Measurements from ENCODE around the gene MAGIX.

MAGIX gene

DNA sequence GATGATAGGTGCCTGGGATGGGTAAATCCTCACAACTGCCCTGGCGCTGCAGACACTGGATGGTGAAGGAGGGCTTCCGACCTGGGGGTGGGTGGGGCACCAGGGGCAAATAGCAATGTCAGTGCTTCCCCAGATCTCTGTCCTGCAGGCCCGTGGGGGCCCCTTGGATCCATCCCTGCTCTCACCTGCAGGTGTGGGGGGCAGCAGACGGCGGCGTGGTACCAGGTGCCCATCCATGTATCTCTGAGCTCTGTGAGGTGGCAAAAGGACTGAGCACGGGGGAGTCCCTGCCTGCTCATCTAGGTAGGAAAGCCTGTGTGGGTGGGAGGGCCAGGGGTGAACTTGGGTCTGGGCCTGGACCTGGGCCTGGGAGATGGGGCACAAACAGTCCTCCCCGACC is 44.0 kb downstream of the MAGIX start:
- DNase-seq (ENCODE audit: low spot score): no peak

DNA sequence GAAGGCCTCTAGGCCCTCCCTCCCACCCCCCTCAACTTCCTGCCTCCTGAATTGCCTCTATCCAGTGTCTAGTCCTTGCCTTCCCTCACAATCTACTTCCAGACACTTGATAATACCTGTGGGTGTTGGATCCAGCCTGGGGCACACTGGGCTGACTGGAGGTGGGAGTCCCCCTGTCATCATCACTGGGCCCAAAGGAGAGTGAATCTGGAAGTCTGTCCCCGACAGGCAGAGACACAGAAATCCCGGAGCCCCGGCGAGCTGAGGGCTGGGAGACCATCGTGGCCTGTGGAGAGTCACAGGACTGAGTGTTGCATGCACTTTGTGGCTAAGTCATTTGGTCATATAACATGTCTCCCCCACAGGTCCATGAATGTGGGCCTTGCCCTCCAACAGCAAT is 45.8 kb downstream of the MAGIX start:
- no peak for DNase-seq (ENCODE audit: low spot score)

DNA sequence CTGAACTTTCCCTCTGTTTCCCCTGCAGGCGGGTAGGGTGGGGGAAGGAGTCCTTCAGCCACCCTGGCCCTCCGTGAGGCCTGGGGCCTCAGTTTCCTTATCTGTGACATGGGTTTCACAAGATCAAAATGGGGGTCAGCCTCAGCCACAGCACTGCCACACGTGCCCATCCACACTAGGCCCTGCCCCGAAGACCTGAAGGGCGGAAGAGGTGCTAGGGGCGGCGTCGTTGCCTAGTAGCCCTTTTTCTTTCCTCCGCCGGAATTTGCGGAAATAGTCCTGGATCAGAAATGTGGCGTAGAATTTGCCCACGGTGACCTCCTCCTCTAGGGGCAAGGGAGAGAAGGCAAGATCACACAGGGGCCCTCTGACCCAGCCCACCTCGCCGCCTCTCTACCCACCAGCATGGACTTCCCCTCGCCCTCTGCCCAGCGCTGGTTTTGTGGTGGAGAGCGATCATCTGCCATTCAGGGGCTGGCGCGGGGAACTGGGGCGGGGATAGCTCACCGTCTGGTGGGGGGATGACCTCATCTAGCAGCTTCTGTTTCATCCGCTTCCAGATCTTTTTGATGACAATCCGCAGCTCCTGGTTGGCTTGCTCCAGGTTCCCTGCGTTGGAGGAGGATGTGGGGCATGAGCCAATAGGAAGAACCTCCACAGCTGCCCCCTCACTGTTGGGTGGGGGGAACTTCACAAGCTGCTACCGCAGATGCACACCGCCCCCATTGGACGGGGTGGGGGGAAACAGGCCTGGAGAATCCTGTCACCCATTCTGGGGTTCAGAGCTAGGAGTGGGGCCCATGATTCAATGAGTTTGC is 47.1 kb downstream of the MAGIX start:
- DNase-seq (ENCODE audit: low spot score): no peak

DNA sequence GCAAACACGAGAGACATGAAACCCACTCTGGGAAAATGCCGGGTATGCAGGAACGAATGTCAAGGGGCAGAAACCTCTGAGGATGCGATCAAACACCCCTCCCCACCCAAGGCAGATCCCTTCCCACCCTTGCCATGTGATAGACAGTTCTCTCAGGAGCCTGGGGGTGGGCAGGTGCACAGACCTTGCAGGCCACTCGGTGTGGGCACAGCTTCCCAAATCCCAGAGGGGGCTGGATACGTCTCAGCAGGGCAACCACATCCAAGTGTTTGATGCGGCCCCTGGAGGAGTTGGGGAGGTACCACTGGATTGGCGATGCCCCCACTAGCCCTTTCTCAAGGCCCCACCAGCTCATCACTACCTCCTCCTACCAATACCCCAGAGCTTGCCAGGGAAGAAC is 47.8 kb downstream of the MAGIX start:
- DNase-seq (ENCODE audit: low spot score): no peak

DNA sequence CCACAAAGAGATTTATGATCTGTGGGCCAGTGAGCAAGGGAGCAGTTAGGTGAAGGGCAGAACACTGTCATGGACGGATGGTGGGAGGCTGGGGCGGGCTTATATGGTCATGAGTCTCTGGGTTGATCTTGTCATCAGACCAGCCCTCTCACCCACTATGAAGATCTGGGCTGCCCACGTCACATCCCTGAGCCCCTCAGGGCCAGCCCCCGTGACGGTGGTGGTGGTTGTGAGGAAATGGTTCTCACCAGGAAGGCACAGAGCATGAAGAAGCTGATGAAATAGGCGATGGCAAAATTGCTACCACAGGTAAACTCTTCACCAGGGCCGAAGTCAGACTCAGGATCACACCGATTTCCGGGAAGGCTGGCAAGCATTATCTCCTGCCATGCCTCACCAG is 48.5 kb downstream of the MAGIX start:
- no peak for DNase-seq (ENCODE audit: low spot score)

DNA sequence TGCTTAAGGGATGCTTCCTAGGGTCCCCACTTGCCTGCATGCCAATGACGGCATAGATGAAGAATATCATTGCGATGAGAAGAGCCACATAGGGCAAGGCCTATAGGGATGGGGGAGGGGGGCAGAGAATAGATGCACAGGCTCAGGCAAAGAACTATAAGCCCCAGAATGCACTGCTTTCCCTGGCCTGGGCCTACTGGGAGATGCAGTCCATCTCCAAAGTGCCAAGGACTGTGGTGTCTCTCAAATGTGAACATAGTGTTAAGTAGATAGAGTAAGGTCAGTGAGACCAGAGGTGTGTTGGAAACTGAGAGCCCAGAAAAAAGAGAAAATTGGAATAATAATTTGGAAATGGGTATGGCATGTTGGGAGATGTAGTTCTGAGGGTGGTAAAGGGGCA is 49.7 kb downstream of the MAGIX start:
- no peak for DNase-seq (ENCODE audit: low spot score)

DNA sequence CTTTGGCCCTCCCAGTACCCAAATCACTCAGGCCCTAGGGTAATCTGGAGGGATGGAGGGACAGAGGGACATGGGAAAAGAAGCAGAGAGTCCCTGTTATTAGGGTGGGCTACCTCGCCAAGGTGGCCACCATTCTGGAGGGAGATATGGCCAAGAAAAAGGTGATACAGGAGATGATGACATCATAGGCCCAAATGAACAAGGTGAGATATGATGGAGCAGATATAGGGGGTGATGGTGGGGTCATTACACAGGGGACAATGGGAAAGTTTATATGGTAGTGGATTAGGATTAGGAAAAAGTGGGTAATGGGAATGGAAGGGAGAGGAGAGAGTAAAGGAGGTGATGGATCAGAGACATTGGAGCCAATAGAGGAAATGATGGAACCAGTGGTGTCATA is 50.3 kb downstream of the MAGIX start:
- DNase-seq (ENCODE audit: low spot score): no peak

DNA sequence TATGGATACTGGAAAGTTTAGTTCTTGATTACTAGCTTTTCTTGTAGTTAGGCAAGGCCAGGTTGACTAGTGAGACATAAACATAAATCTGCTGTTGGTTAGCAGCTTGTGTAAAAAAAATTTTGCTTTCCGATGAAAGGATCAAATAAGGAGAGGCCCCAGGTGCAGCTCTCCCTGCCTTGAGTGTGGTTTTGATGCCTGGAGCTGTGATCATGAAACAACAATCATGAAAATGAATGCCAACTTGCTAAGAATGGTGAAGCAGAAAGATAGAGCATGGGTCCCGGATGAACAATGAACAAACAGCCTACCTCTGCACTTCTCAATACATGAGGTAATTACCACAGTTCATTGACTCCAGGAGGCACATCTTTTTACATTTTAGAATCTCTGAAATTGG is 51.9 kb downstream of the MAGIX start:
- DNase-seq (ENCODE audit: low spot score): no peak

DNA sequence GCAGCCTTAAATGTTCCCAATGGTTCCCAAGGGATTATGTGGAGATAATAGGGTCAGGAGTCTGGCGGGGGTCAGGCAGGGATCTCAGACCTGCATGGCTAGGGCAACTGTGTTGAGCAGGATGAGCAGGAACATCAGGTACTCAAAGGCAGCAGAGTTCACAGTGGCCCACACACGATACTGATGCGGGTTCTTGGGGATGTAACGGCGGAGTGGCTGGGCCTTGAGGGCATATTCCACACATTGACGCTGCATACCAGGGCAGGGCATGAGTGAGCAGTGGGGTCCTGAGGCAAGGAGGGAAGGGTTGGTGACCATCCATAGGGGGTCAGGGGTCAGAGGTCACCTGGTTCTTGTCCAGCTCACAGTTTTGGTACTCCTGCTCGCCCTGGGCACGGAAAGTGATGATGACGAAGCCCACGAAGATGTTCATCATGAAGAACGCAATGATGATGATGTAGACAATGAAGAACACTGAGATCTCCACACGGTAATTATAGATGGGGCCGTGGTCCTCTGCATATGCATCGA is 52.5 kb downstream of the MAGIX start:
- DNase-seq (ENCODE audit: low spot score): no peak

Measured in COLO829 (cell line).